ENCODE measurements around the gene ARFGAP1.

ARFGAP1 gene

GRCh38 chr20:63322146-63322932, 49.7 kb downstream of the ARFGAP1 start:
- ATAC-seq (ENCODE audit: insufficient read depth, low read depth), result no peak

GRCh38 chr20:63322933-63323273, 50.3 kb downstream of the ARFGAP1 start:
- Histone ChIP-seq H2AFZ (ENCODE audit: low read depth, low read length) (no peak overlapping the region), H3K4me1 (ENCODE audit: insufficient read depth, low read length) (no peaks in the 10 kb centered on the region), H3K4me2 (ENCODE audit: insufficient read depth, low read length) (no peak overlapping the region), H3K27me3 (ENCODE audit: insufficient read depth, low read length, poor library complexity) (no peaks in the 10 kb centered on the region), H4K20me1 (ENCODE audit: insufficient read depth, low read length) (peaks cover 13% of the 10 kb centered on the region), H3K9me3 (ENCODE audit: insufficient read depth, low read length, severe bottlenecking) (no peaks in the 10 kb centered on the region), H3K36me3 (ENCODE audit: insufficient read depth, low read length) (no peaks in the 10 kb centered on the region), H3K27ac (ENCODE audit: low read length) (no peak overlapping the region), H3K4me3 (ENCODE audit: low read depth in 1 of 2, low read length in 2 of 2) (no peak overlapping the region), H3K9ac (ENCODE audit: low read depth, low read length) (no peak overlapping the region), H3K79me2 (ENCODE audit: insufficient read depth, low read length) (no peaks in the 10 kb centered on the region)
- ATAC-seq (ENCODE audit: insufficient read depth, low read depth) (no peak), DNase-seq (no peak)
- TF ChIP-seq EZH2 (IDR thresholded peaks at IDR 0.05; ENCODE audit: borderline replicate concordance, low read depth, low read length, severe bottlenecking) (no peak), CTCF (IDR thresholded peaks at IDR 0.05; ENCODE audit: borderline replicate concordance, extremely low read depth, low read length, poor library complexity, severe bottlenecking) (no peak)

More at GRCh38 chr20:63322146-63322932, 49.7 kb downstream of the ARFGAP1 start:
- Histone ChIP-seq H3K9me3 (ENCODE audit: insufficient read depth, low read length, severe bottlenecking) (no peaks in the 10 kb centered on the region), H2AFZ (ENCODE audit: low read depth, low read length) (no peak overlapping the region), H3K27me3 (ENCODE audit: insufficient read depth, low read length, poor library complexity) (no peaks in the 10 kb centered on the region), H3K4me1 (ENCODE audit: insufficient read depth, low read length) (no peaks in the 10 kb centered on the region), H4K20me1 (ENCODE audit: insufficient read depth, low read length) (peaks cover 13% of the 10 kb centered on the region), H3K27ac (ENCODE audit: low read length) (no peak overlapping the region), H3K9ac (ENCODE audit: low read depth, low read length) (no peak overlapping the region), H3K79me2 (ENCODE audit: insufficient read depth, low read length) (no peaks in the 10 kb centered on the region), H3K4me2 (ENCODE audit: insufficient read depth, low read length) (no peak overlapping the region), H3K36me3 (ENCODE audit: insufficient read depth, low read length) (no peaks in the 10 kb centered on the region), H3K4me3 (ENCODE audit: low read depth in 1 of 2, low read length in 2 of 2) (no peak overlapping the region)
- no peak for DNase-seq
- TF ChIP-seq CTCF (IDR thresholded peaks at IDR 0.05; ENCODE audit: borderline replicate concordance, extremely low read depth, low read length, poor library complexity, severe bottlenecking) (no peak), EZH2 (IDR thresholded peaks at IDR 0.05; ENCODE audit: borderline replicate concordance, low read depth, low read length, severe bottlenecking) (no peak)

- no peaks in the 10 kb centered on the region for H3K36me3 ChIP-seq (ENCODE audit: insufficient read depth, low read length)
- TF ChIP-seq CTCF (IDR thresholded peaks at IDR 0.05; ENCODE audit: borderline replicate concordance, extremely low read depth, low read length, poor library complexity, severe bottlenecking) (no peak), EZH2 (IDR thresholded peaks at IDR 0.05; ENCODE audit: borderline replicate concordance, low read depth, low read length, severe bottlenecking) (no peak)
- no peak overlapping the region for H3K4me2 ChIP-seq (ENCODE audit: insufficient read depth, low read length)
- no peaks in the 10 kb centered on the region for H3K4me1 ChIP-seq (ENCODE audit: insufficient read depth, low read length)
- H3K9ac ChIP-seq (ENCODE audit: low read depth, low read length), result no peak overlapping the region
- H3K9me3 ChIP-seq (ENCODE audit: insufficient read depth, low read length, severe bottlenecking), result no peaks in the 10 kb centered on the region
- DNase-seq (no peak), ATAC-seq (ENCODE audit: insufficient read depth, low read depth) (no peak)
- no peaks in the 10 kb centered on the region for H3K79me2 ChIP-seq (ENCODE audit: insufficient read depth, low read length)
- H2AFZ ChIP-seq (ENCODE audit: low read depth, low read length), result no peak overlapping the region
- H4K20me1 ChIP-seq (ENCODE audit: insufficient read depth, low read length), result peaks cover 13% of the 10 kb centered on the region
- no peak overlapping the region for H3K27ac ChIP-seq (ENCODE audit: low read length)
- no peaks in the 10 kb centered on the region for H3K27me3 ChIP-seq (ENCODE audit: insufficient read depth, low read length, poor library complexity)
- H3K4me3 ChIP-seq (ENCODE audit: low read depth in 1 of 2, low read length in 2 of 2), result no peak overlapping the region
These were observed 50.9 kb downstream of the ARFGAP1 start for GRCh38 chr20:63323357-63323981.

Measured in DND-41 (cell line).